GM19452 (cell line): Measurements from ENCODE around the gene ZMIZ1.

Experiments used
- ATAC-seq: cut with Tn5 transposase; IDR thresholded peaks from one replicate; pipeline ENCODE4 v1.9.1; 2021; ENCODE audit not compliant: unreplicated experiment

The ZMIZ1 gene

DNA sequence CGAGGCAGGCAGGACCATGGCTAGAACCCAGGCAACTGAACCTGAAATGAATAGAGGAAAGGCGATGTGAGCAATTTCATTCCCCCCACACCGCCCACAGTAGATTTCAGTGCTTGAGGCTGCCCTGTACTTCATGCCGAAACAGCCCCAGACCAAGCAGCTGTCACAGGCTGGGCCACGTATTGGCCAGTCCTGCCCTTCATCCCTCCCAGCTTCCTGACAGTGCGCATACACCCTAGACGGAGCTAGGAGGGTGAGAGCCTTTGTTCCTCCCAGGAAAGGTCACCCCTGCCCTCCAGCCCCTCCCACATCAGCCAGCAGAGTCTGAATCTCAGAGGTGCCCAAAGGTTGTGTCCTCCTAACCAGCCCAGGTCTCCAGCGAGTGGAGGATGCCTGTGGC lies 98.8 kb downstream of the ZMIZ1 start:
- no peak for ATAC-seq

DNA sequence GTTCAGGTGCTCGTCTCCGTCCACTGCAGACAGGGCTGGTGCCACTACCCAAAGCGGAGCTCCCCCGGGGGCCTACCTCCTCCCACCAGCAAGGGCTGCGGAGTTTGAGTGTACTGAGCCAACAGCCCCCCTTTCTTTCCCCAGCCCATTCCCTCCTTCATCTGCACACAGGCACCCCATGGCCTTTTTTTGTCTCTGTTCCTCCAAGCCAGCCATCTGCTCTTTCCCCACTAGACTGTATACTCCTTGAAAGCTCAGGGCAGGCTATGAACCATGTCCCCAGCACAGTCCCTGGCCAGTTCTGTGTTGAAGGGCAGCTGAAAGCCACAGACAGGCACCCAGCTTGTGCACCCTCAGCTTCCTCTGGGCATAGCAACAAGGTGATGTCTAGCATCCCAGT lies 99.4 kb downstream of the ZMIZ1 start:
- ATAC-seq = no peak

DNA sequence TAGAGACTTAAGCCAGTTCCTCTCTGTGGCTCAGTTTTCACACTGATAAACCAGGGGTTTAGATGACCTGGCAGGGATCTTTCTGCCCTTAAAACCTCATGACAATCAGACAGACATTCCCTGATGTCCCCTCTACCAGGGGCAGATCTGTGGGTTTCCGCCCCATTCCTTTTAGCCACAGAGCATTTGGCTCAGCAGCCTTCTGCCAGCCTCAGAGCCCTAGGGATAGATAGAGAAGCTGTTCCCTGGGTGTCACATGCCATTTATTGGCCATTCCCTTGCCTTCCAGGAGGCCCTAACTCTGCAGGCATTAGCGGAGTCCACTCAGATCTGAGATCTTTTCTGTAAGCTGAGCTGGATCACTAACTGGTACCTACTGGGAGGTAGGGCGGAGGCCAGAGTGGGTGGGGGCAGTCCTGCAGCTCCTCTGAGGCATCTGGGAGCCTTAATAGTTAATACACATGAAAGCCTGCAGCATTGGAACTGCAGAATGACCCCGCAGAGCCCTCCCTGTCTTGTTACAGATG lies 101.5 kb downstream of the ZMIZ1 start:
- ATAC-seq = no peak

DNA sequence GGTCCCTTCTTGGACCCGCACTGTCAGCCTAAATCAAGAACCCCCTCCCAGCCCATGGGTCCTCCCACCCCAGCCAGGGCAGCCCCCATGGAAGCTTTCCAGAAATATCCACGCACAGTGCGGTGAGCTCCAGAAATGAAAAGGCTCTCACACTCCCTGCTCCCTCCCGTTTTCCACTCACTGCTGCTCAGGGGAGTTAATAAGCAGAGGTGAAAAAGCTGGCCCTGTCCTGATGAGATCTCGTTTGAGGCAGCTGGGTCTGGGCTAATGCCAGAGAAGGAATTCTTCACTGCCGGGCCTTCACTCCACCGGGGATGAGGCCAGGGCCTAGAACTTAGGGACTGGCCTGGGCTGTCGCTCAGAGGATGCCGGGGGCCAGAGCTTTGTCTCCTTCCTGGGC lies 102.2 kb downstream of the ZMIZ1 start:
- no peak for ATAC-seq

DNA sequence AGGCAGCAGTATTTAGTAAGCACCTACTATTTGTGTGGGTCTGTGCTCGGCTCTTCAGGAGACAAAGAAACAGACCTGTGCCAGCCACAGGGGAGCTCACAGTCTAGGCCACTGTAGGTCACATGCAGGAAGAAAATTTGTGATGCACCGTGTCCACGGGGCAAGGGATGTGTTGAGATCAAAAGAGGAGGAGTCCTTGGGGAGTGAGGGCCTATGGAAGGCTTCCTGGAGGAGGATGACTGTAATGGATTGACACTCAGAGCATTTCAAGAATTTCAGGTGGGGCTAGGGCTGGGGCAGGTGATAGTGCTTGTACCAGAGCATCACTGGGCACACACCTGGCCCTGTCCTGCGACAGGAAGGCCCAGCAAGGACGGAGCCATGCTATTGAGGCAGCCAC lies 102.7 kb downstream of the ZMIZ1 start:
- ATAC-seq = no peak

DNA sequence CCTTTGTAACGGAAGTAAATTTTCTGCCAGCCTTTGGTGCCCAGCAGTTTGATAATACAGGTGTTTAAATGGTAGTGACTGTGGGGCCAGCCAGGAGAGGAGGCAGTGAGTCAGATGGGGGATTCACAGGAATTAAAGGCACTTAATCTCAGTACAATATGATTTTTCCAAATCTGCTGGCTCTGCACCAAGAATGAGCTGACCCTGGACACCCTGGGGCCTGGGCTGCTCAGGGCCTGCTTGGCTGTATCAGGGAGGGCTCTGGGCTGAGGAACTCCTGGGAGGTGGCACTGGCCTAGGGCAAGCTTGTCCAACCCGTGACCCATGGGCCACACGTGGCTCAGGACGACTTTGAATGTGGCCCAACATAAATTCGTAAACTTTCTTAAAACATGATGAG lies 104.1 kb downstream of the ZMIZ1 start:
- no peak for ATAC-seq

DNA sequence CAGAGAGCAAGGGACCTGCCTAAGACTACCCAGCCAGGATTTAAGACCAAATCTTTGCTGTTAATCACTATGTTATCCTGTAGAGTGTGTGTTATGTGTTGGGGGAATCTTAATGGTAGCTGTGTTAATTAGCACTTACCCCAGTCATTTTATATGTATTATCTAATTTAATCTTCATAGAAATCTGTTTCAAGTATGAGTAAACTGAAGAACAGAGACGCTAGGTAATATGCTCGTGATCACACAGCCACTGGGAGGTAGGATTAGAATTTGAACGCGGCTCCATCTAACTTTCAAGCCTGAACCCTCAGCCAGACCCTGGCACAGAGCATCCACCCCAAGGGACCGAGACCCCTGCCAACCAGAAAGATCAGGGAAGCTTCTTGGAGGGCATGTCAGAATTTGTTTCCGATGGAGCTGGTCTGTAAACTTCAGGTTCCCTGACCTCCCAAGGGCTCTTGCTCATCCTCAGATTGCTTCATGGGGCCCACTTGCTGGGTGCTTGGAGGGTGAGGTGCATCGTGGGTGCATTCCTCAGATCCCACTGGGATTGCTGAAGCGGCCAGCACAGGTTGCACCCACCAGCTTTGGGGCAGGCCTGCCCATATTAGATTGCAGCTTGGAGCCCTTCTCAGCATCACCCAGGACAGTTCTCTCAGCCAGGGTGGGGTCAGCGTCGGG lies 105.0 kb downstream of the ZMIZ1 start:
- ATAC-seq = no peak

DNA sequence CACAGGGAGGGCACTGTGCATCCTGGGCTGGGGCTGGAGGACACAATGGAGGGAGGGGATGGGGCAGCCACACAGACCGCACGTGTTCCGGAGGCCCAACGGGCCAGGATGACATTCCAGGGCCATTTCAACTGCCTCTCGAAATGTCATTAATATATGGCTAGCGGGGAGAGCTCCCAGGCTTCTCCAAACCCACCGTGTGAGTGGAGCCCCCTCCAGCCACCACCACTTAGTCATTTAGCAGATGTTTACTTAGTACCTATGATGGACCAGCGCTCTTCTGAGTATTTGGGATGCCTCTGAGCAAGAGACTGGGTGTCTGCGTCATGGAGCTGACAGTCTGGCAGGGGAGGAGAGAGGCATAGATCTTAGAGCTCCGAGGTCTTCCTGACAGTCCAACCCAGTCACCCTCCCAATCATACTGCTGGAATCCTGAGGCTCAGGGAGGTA lies 107.3 kb downstream of the ZMIZ1 start:
- ATAC-seq = no peak

DNA sequence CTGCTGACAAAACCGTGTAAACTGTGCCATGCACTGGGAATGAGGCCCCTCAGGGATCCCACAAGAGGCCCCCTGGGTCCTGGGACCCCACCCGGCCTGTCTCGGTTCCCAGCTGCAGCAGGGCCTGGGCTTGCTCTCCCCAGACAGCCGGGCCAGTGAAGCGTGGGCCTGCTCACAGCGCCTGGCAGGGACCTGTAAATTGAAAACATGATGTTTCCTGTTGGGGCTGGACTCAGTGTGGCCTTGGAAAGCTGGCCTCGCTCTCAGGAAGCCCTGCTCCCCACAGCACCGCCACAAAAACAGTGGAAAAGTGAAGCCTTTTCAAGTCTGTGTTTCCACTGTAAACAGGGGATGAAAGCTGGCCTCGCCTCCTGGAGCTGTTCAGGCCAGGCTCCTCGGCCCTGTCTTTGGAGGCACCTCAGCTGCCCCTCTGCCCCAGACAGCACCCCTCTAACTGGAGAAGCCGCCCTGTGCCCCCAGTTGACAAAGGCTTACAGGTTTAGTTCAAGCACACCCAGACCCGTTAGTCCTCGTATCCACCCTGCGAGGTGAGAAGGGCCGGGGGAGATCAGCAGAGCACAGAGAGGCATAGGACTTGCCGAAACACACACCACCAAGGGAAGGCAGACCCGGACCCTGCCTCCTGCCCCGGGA lies 108.3 kb downstream of the ZMIZ1 start:
- no peak for ATAC-seq

DNA sequence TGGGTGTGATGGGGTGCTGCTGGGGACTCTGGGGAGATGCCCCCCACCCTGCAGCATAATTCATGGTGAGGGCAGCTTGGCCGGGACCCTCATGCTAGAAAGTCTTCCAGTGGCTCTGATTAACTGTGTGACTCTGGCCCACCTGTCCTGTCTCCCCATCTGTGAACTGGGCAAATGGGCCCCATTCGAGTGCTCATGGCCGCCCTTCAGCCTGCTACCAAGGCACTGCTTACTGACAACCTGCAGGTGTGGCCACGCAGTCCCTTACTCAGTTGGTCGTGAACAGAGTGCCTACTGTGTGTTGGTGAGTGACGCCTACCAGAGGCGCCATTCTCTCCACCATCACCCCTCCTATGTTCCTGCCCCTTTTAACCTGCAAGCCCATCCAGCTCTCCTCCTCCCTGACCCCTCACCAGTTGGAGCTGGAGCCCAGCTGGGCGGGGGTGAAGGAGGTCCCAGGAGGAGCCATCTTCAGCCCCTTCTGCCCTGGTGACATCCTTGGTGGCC lies 109.4 kb downstream of the ZMIZ1 start:
- ATAC-seq = no peak

DNA sequence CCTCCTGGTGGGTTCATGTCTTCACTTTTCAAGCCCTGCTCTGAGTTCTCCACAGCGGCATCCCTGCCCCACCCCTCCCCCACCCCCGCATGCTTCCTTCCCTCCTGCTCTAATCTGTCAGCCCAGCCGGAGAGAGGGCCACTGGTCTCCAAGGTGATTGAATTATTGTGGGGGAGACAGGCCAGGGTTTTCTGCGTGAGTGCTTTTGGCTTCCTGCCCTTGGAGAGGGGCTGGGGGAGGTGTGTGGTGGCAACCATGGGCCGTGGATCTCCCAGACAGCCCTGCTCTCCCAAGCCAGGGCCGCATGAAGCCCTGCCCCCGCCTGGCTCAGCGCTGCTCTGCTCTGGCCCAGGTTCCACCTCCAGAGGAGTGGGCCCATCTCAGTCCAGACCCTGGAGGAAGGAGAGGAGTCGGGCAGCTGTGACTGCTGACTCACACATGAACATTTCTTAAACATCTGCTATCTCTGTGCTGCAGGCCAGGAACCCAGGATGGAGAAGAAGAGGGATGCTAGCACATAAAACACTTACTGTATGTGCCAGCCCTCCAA lies 109.9 kb downstream of the ZMIZ1 start:
- no peak for ATAC-seq

DNA sequence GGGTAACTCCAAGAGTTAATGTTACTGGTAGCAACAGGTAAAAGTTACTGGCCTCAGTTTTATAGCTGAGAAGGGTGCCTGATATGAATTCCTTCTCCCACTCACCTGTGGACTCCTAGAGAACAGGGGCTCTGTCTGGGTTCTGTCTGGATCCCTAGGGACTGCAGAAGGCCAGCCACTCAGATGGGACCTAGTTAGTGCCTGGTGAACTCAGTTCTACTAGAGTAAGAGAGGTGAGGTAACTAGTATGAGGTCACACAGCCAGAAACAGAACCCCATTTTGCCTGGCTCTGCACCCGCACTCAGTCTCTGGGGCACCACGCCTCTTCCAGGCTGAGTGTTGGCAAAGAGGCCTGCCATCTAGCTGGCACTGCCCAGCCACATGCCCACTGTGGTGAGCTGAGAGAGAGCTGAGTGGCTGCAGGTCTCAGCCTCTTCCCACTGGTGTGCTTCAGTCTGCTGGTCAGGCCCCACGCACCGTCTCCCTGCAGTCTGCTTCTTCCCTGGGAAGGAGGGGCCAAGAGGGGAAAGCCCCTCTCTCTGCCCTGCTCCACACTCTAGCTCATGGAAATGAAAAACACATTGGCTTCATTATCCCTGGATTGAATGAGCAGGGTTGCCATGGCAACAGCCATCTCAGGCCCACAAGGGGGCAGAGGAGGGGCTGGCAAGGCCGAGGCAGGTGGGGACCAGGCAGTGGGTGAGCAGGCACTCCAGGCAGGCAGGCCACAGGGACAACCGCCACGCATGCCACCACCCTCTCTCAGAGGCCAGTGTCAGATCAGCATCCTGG lies 110.6 kb downstream of the ZMIZ1 start:
- ATAC-seq = no peak

DNA sequence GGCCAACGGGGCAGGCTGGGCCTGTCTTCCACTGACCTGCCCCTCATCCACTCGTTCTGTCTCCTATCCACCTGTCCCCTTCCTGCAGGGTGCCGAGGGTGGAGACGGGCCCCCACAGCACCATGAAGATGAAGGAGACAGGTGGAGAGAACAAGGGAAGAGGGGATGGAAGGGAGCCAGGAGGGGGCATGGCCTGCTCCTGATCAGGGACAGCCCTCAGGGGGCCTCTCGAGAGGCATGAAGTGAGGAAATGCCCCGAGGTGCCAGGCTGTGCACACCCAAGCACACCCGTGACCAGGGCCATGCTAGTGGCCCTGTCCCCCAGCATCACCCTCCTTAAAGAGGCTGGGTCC lies 111.2 kb downstream of the ZMIZ1 start:
- ATAC-seq = no peak

DNA sequence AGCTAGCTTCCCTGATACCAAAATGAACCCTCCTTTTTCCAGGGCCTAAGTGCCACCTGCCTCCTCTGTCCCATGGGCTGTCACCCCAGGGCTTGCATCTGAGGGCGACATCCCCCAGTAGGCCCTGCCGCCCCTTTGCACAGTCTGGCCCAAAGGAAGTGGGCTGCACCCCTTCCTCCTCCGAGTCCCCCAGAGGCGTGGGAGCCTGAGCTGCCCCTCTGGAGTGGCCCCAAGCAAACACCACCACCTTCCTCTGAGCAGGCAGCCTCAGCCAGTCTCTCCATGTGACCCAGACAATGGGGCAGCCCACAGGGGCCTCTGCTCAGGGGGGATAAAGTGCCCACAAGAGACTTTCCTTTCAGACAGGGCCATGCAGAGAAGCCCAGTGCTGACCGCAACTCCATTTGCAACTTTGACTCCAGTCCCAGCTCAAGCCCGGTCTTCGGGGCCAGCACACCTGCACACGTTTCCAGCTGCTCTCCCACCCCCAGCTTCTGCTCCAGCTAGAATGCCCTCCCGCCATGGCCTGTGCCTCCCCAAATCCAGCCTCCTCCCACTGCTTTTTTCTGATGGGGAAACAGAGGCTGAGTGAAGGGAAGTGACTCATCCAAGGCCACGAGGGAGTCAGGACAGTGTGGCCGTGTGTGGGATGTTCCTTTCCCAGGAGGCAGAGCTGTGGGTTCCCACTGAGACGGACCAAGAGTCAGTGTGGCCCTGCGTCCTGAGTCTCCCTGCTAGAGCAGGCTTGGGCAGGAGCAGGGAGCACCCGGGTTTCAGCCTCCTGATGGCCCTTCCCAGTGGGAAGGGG lies 111.9 kb downstream of the ZMIZ1 start:
- ATAC-seq = no peak

DNA sequence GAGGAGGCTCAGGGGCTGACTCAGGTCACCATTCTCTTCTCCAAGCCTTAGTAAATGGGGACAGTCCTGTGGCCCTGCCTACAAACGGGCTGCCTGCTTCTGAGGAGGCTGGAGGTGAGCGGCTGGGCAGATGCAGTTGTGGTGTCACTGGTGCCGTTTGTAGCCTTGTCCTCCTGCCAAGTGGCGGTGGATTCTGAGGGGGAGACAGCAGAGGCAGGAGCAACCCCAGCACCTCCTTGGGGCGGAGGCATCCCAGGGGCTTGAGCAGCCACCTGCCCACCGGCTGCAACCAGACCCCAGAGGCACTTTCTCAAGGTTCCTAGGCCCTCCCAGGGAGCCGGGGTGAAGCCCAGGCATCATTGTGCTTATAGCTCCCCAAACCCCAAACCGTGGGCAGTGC lies 112.5 kb downstream of the ZMIZ1 start:
- ATAC-seq = no peak

DNA sequence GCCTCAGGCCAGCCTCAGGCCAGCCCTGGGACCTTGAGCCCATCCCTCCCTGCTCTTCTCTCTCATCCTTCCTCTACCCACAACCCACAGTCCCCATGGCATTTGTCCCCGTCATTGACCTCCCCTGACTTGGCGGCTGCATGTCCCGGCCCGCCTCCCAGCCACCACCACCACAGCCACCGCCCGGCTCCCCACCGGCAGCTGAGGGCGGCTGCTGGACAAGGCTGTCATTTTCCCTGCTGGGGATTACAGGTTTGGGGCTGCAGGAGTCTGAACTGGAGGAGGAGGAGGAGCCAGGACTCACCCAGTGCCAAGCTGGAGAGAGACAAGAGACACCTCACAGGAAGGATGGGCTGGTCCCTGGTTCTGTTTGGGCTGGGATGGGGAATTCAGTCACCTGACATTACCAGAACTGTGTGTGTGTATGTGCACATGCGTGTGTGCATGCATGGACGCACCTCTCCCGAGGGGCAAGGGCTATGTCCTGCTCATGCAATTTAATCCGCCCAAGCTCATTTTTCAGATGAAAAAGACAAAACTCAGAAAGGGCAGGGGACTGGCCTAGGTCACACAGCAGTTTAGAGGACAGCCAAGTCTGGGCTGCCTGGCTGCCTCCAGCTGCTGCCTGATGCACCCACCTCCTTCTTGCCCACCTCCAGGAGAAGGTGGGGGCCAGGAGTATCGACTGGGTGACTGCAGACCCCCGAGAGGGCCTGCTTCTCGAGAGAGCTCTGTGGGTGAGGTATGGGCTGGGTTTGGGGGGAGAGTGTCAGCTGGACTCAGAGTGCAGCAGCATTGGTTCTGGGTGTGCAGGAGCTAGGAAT lies 113.1 kb downstream of the ZMIZ1 start:
- no peak for ATAC-seq

DNA sequence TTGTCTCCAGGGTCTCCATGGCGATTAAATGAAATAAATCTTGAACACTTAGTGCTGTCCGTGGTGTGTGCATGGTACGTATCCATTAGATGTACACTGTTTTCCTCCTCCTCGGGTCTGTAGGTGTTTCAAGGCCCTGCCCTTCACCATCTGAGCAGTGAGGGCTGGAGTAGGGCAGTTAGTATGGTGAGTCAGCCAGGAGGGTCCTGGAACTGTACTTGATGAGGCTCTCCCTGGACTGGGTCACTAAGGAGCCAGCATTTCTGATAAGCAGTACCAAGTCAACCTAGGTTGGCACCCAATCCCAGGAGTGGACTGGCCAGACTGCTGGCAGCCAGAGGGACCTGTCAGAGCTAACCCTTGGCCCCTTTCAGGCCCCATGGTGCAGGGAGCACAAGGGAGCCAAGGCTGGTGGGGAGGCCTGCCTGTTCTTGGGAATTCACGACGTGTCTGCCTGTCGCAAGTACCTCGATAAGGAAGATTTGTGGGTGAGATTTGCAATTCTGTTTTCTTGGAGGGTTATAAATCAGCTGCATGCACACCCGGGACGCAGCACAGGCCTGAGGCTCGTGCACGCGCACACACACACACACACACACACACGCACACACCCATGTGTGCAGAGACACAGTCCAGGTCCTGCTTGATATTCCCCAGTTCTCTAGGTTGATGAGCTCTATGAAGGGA lies 114.2 kb downstream of the ZMIZ1 start:
- ATAC-seq = no peak

DNA sequence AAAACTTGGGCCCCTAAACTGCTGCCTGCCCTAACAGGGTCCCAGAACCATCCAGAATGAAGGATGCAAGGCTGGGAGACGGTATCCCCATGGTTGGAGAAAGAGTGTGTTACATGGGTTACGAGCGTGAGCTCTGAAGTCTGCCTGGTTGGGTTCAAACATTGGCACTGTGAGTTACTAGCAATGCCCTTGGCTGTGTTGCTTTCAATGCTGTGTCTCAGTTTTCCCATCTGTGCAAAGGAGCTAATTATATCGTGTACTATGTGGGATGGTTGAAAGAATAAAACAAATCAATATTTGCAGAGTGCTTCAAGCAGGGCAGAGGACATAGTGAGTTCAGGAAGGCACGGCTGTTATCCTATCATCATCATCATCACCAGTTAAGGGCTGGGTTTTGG lies 114.7 kb downstream of the ZMIZ1 start:
- ATAC-seq = no peak

DNA sequence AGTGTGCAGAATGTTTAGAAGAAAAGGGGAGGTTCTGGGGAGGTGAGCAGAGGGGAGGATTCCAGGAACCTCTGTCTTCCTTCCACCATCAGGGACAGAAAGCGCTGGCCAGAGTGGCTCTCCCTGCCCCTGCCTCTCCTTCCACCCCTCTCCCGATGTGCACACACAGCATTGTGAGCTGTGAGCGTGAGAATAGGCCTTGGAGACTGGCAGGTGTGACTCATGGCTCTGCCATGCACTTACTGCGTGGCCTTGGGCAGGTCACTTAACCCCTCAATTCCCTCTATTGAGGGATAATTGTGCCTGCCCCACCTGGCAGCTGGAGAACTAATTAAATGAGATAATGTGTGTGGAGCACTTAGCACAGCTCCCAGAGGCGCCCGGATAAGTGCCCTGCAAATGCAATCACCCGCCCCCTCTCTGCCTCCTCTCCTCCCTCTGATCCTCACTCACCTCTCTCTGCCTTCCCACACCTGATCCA lies 115.4 kb downstream of the ZMIZ1 start:
- no peak for ATAC-seq
